HG03103 (cell line): ENCODE measurements around the gene MRPL37.

Experiments used
- ATAC-seq: cut with Tn5 transposase; IDR thresholded peaks from one replicate; pipeline ENCODE4 v1.9.1; 2021; ENCODE audit warnings: low read depth; ENCODE audit not compliant: unreplicated experiment

Gene MRPL37

GRCh38 chr1:54238353-54239034 is 38.5 kb downstream of the MRPL37 start:
- no peak for ATAC-seq

DNA sequence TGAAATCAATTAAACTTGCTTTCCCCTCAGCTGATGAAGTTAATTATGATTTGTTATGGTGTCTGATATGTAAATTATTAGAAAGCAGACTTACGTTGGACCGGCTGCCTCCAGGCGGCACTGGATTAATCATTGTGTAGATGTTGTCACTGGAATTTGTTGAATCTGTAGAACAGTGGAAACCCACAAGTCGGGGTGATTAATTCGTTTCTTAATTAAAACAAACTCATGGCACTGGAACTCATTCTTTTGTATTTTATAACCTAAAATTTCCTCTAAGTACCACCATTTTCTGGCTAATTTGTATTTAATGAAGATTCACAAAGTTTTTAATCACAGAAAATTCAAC is 39.0 kb downstream of the MRPL37 start:
- ATAC-seq: no peak

DNA sequence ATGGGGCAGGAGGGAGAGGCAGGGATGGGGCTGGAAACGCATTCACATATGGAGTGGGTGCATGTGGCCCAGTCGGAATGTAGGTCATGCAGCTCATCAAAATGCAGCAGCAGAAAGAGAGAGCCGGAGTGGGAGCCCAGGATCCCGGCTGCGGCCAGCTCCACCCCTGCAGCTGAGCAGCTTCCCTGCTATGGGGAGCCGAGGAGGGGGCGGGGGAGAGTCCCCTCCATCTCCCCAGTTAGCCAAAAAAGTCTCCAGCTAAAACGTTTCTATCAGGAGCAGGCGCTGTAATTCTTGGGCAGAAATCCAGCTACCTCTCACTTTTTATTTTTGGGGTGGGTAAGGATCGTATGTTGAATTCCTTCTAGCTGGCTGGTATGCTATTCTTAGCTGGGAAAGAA is 39.7 kb downstream of the MRPL37 start:
- ATAC-seq: no peak

DNA sequence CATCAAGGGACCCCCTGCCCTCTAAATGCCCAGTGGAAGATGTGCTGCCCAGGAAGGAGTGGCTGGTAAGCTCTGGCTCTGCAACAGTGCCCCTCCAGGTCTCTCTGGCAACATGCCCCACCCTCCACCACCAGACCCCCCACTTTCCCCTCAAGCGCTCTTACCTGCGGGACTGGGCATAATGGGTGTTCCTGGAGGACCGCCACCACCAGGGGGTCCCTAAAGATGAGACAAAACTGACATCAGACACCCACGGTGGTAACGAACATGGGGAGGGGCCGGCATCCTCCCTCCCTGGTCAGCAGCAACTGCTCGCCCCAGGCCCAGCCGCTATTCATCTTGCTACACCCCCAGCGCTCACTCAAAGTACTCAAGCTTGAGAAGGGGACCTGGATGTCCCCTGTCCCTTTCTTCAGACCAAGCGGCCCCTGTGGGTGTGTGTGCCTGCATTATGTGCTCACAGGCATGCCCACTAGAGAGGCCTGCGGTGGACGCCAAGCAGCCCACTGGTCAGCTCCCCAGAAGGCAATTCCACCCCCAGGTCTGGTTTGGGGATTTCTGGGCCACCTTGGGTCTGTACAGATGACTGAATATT is 40.9 kb downstream of the MRPL37 start:
- ATAC-seq: no peak

- ATAC-seq: no peak
Measured at GRCh38 chr1:54241364-54241763, 41.4 kb downstream of the MRPL37 start.

DNA sequence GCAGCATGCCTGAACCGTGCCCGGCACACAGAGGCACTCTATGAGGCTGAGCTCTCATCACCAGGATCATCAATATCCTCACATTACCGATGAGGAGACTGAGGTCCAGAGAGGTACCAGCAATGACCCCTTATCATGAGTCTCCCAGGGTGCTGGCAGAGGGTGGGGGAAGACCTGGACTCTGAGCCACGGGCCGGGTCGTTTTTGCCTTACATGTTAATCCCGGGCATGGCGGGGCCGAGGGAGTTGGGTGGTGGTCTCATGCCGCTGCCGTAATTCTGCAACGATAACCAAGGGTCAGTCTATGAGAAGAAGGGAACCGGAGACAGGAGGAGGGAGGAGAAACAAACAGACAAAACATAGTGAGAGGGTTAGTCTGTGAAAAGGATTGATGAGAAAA is 43.1 kb downstream of the MRPL37 start:
- no peak for ATAC-seq

- ATAC-seq: no peak
Measured at GRCh38 chr1:54244655-54245054, 44.7 kb downstream of the MRPL37 start.

- ATAC-seq: no peak
Measured at GRCh38 chr1:54245501-54245900, 45.5 kb downstream of the MRPL37 start.

DNA sequence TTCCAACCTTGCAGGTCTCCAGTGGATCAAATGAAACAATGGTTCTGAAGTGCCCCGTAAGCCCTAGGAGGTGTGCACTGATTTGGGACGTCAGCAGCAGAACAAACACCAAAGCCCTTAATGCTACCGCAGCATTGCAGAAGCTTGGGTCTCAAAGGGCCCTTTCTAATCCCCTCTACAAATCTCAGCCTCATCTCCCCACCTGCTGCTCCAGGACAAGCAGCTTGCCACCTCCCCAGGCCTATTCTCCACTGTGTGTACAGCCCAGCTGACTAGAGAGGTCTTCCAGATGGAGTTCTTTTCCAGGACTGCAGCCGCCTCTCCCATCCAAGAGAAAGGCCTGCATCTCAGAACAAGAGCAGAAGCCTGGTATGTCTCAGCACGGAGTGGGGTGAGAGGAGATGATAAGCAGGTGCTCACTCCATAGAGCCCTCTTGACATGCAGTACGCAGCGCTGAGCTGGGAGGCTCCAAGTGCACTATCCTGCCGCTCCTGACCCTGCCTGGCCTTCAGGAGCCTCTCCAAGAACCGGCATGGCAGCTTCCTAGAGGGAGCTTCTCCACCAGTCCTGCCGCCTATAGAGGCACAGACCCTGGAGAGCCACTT is 46.3 kb downstream of the MRPL37 start:
- ATAC-seq: no peak

DNA sequence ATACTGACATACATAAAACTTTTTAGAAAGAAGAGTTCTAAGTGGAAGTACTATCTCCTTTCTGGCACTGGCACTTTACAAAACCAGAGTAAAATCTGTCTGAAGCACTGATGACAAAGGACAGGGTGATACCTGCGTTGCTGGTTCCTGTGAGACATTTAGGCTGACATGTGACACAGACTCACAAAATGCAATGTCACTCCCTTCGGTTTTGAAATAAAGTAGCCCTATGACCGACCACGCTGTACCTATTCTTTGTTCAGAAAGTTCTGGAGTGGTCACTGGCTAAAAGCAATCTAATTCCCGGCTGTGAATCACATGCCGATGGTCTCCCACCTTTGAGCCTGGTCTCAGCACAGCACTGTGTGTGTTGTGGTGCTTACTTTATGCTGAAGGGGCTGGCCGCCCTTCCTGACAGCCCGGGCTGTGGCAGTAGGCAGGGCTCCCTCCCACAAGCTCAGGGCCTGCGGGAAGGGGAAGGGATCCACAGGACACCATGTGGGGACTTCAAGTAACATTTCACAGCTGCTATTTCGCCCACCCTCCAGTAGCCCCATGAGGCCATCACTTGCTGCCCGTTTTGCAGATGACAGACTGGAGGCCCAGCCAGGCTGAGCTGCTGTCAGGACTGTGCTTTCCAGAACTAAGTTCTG is 48.0 kb downstream of the MRPL37 start:
- no peak for ATAC-seq

DNA sequence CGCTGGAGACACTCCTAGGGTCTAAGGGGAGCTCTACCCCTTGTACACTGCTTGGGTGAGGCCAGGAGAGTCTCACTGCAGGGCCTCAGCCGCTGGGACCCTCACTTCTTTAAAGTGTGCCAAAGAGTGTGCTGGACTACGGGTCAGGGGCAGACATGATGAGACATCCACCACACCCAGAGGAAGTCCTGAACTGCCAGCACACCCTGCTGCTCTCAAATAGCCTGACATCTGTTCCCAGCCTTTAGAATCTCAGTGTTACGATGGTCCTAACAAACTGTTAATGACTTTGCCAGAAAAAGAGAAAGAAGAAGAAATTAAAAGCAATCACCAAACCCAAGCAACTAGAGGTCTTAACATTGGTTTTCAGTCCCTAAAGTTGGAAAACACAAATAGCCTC is 49.0 kb downstream of the MRPL37 start:
- no peak for ATAC-seq

DNA sequence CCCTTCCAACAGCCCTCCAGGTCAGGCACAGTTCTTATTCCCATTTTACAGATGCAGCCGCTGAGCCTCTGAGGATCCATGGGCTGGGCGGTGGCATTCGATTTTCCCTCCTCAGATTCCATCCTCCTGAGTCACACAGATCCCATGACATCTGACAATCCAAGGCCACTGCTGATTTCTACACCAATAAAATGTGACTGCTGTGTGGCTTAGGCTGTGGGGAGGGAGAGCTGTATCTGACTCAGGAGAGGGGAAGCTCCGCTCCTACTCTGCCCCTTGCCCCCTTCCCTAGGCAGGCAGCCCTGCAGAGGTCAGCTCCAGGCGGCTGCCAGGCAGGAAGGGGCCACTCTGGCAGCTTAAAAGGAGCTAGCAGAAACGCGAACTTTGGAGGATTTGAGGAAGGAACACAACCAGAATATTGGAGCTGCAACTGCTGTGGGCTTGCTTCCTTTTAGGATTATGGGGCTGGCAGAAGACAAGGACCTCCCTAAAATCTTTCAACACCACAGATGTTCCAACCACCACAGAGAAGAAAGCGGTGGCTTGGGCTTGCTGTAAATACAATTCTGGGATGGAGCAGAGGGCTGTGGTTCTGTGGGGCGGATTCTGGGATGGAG is 50.0 kb downstream of the MRPL37 start:
- ATAC-seq: no peak

DNA sequence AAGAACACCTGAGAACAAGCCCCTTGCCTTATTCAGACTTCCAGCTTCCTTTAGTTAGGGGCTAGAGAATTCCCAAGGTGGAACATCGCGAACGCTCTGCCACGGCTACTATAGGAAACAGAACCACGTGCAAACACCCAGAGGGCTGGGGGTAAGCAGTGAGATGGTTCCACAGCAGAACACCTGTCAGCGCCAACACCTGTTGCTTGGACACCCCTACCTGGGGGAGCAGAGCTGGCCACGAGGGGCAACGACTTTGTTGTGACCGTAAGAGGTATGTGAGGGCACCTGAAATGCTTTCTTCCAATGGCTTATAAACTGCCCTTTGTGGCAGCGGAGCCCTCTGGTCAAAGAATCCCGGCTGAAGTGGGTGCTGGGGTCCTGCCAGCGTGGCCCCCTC is 50.7 kb downstream of the MRPL37 start:
- no peak for ATAC-seq

DNA sequence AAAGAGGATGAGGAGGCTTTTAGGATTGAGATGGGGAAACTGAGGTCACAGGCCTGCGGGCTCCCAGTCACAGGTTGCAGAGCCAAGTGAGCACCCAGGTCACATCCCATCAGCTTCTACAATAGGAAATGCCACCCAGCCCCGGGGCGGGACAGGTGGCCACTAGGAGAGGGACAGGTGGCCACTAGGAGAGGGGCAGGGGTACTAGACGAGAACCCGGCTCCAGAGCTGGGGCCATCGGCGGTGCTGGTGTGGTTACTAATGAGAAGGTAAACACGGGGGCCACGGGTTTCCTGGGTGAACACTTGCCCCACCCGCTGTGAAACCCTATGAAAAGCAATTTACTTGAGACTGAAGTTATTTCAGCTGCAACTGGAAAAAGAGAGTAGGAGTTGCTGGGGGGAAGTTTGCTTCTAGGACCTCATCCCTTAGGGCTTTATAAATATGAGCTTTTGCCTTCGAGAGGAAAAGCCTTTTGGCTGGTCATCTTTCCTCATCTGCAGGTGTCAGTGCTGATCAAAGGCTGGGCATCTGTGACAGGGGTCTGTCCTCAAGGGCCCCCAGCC is 52.5 kb downstream of the MRPL37 start:
- no peak for ATAC-seq

- no peak for ATAC-seq
Measured at GRCh38 chr1:54253480-54253879, 53.5 kb downstream of the MRPL37 start.

- ATAC-seq: no peak
Measured at GRCh38 chr1:54254055-54254454, 54.1 kb downstream of the MRPL37 start.

- ATAC-seq: no peak
Measured at GRCh38 chr1:54255026-54255702, 55.2 kb downstream of the MRPL37 start.

GRCh38 chr1:54256522-54257345 is 56.8 kb downstream of the MRPL37 start:
- no peak for ATAC-seq

GRCh38 chr1:54257346-54257620 is 57.3 kb downstream of the MRPL37 start:
- ATAC-seq: no peak

DNA sequence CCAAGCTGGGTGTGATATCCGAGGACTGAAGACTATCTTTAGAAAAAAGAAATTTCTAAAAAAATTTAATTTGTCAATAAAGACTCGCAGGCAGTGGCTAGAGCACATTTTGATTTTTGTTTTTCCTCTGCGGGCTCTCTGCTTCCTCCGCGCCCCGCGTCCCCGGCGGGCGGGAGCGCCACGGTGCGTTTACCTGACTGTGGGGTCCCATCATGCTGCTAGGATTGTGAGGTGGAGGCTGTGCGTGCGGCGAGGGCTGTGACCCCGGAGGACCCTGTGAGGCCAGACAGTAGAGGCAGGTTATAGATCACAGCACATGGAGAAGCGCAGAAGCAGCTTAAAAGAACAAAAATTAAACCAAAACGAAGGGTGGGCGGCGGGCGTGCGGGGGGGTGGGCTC is 57.9 kb downstream of the MRPL37 start:
- ATAC-seq: no peak
